HG02973 (cell line): ENCODE results near the gene RBBP4.
"Not testable (repeated sequence)": the region's sequence is repeated elsewhere in the genome, so short reads cannot be mapped to it uniquely, and the experiment has no call there.

Experiments
- ATAC-seq: cut with Tn5 transposase; IDR thresholded peaks from one replicate; pipeline ENCODE4 v1.9.1; 2021; ENCODE audit warnings: moderate library complexity; ENCODE audit not compliant: unreplicated experiment

RBBP4 gene

DNA sequence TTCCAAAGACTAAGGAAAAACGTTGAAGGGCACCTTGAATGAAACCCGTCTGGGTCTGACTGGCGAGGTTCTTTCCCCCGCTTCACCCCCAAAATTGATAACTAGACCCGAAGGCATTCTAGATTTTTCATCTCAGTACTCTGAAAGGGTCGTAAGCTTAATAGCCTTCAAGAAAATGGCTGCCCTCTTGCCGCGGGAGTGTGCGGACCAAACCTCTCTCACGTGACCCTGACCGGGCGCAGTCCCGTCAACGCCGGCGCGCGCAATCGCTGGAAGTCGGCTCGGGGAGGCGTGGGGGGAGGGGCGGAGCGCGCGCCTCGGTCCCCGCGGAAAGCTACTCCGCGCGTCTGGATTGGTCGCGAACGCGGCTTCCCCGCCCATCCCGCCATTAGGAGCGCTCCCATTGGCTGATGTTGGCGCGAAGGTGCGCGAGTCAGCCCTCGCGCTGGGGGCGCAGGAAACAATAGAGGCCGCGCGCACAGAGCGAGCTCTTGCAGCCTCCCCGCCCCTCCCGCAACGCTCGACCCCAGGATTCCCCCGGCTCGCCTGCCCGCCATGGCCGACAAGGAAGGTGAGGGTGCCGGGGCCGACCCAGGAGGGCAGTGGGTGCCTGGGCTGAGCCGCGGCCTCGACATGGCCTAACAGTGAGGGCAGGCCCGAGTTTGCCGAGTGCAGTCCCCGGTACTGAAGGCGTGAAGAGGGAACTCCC, at the start of gene RBBP4:
RBBP4 (plus strand) TSS at position 457 of the 709 bp plus-strand sequence; CDS start at position 556, 99 bp downstream.
- ATAC-seq, result peak; percentile 74

DNA sequence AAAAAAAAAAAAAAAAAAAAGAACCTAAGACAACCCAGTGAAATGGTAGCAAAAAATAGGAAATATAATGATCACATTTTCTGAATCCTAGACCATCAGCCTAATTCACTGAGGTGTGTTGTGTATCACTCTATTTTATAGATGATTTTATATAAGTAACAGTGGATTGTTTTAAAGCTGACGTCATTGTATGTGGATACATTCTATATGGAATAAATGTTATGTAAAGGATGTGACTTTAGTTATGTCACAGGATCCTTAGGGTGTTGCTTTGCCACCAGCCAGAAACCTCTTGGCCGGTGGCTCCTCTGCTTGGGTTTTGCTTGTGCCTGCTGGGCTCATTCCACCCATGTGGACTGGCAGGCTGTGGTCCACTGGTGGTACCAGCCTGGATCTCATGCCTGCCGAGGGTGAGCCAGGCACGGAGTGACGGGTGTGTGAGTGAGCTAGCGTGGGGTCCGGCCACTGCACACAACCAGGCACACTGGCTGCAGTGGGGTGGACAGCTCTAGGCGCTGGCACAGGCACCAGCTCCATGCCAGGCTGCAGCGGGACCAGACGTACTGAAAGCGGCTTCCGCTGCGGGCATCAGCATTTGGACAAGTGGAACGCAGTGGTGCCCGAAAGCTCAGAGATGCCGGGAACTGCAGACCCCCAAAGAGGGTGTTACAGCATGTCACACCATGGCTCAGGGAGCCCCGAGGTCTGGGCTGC, 45.1 kb upstream of the RBBP4 start:
- no peak for ATAC-seq

DNA sequence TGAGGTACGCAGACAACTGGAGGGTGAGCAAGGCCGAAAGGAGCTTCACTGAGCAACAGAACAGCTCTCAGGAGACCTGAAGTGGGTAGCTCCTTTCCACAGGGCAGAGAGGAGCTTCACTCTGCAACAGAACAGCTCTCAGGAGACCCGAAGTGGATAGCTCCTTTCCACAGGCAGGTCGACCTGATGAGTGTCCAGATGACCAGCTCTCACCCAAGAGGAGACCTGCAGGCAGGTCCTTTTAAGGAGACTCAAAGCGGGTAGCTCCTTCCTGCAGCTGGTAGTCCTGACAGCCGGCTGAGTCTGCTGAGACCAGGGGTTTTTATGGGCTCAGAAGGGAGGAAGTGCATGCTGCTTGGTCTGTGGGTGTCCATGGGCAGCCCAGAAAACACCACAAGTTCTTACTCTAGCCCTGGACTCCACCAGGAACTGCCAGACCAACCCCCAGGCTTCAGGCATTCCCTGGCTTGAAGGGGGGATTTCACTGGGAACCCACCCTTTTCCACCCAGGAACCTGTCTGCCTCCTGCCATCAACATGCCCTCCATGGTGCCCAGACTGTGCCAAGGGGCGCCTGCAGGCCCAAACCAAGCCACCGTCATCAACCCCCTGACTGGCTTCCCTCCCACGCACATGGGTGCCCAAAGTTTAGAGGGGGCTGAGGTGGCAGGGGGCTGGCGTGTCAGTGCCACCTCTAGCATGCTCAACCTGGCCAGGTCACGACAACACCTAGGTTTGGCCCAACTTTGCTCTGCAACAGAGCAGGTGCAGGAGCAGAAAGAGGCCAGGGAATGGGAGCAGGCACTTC, 44.2 kb upstream of the RBBP4 start:
- no peak for ATAC-seq

DNA sequence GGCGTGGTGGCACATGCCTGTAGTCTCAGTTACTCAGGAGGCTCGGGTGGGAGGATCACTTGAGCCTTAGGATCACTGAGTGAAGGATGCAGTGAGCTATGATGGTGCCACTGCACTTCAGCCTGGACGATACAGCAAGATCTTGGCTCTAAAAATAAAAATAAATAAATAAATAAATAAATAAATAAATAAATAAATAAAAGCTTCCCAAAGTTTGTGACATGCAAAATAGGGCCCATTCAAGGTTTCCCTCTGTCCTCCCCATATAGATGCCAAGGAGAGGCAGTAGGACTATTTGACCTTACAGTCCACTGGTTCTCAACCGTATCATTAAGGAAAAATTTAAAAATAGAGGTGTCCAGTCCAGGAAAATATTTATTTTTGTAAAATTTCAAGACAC, 41.8 kb upstream of the RBBP4 start:
- ATAC-seq, result no peak

DNA sequence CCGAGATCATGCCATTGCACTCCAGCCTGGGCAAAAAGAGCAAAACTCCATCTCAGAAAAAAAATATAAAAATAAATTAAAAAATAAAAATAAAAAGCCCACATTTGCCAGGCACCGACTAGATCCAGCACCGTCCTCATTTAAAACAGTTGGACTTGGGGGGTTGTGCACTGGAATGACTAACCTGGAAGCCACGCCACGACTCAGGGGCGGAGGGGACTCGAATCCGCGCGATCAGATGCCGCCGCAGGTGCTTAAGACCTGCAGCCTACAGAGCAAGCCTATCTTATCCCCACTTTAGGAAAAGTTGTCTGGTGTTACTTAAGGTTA, 39.2 kb upstream of the RBBP4 start:
- no peak for ATAC-seq

DNA sequence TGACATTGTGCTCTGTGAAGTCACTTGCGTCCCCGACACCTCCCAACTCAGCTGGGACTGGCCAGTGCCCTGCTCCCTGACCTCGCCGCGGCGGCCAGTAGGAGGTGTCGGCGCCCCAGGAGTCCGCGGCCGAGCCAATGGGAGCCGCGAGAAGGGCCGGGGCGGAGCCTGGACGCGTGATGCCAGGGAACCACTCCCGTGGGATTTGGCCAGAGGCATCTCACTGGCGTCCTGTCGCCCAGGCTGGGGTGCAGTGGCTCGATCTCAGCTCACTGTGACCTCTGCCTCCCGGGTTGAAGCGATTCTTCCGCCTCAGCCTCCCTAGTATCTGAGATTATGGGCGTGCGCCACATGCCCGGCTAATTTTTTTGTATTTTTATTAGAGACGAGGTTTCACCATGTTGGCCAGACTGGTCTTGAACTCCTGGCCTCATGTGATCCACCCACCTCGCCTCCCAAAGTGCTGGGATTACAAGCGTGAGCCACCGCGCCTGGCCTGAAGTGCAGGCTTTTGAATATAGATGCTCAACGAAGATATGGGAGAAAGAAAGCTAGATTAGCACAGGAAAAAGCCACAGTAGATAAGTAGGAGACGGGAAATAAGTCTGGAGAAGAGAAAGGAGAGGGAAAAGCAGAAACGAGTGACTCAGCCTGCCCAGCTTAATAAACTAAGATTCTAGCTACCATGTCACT, 38.7 kb upstream of the RBBP4 start:
- ATAC-seq, result peak; percentile 92

DNA sequence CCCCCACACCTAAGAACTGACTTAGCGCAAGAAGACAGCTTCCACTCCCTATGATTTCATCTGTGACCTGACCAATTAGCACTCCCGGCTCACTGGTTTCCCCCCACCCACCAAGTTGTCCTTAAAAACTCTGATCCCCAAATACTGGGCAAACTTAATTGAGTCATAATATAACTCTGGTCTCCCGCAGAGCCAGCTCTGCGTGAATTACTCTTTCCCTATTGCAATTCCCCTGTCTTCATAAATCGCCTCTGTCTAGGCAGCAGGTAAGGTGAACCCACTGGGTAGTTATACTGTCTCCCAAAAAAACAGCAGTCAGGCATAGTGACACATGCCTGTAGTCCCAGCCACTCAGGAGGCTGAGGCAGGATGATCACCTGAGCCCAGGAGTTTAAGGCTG, 37.5 kb upstream of the RBBP4 start:
- no peak for ATAC-seq

DNA sequence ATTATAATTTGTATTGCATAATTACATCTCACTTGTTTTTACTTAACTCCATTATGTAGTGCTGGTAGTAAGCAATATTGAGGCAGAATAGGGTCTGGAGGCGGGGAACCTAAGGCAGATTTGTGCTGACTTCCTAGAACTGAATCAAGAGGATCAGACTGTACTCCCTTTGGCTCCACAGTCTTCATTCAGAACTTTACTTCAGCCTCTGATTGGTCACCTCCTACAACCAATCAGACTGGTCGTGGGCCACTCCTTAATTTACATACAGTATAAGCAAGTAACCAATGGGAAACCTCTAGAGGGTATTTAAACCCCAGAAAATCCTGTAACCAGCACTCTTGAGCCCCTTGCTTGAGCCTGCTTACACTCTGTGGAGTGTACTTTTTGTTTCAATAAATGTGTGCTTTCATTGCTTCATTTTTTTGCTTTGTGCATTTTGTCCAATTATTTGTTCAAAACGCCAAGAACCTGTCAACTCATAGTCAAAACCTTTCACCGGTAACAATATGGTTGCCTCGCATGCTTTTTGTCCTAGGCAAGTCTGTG, 32.3 kb upstream of the RBBP4 start:
- no peak for ATAC-seq

DNA sequence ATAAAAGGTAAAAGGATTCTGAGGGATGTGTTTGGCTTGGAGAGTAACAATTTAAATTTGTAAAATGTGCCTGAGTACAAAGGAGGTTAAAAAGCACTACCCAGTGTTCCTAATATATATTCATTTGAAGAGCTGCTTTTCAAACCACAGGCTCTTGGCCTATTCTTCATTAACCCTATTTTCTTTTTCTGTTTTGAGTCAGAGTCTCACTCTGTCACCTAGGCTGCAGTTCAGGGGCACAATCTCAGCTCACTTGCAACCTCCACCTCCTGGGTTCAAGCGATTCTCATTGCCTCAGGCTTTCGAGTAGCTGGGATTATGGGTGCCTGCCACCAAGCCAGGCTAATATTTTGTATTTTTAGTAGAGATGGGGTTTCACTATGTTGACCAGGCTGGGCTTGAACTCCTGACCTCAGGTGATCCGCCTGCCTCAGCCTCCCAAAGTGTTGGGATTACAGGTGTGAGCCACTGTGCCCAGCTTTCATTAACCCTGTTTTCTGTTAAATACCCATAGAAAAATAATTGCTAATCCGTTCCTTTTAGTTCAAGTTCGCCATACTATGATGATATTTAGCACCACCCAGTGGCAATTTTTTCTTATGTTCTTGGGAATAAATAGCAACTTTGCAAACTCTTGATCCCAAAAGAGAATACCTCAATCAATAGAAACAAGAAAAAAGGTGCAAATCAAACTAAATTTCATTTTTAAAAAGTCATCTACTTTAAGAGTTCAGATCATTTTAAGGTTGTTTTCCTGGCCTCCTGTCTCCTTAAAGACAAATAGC, 31.1 kb upstream of the RBBP4 start:
- no peak for ATAC-seq

DNA sequence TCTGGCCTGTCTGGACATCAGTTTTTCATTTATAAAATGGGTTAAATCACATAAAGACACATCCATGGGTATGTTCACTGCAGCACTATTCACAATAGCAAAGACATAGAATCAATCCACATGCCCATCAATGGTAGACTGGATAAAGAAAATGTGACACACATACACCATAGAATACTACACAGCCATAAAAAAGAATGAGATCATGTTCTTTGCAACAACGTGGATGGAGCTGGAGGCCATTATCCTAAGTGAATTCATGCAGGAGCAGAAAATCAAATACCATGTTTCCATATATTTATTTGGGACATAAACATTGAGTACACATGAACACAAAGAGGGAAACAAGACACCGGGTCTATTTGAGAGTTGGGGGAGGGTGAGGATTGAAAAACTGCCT, 28.8 kb upstream of the RBBP4 start:
- no peak for ATAC-seq

DNA sequence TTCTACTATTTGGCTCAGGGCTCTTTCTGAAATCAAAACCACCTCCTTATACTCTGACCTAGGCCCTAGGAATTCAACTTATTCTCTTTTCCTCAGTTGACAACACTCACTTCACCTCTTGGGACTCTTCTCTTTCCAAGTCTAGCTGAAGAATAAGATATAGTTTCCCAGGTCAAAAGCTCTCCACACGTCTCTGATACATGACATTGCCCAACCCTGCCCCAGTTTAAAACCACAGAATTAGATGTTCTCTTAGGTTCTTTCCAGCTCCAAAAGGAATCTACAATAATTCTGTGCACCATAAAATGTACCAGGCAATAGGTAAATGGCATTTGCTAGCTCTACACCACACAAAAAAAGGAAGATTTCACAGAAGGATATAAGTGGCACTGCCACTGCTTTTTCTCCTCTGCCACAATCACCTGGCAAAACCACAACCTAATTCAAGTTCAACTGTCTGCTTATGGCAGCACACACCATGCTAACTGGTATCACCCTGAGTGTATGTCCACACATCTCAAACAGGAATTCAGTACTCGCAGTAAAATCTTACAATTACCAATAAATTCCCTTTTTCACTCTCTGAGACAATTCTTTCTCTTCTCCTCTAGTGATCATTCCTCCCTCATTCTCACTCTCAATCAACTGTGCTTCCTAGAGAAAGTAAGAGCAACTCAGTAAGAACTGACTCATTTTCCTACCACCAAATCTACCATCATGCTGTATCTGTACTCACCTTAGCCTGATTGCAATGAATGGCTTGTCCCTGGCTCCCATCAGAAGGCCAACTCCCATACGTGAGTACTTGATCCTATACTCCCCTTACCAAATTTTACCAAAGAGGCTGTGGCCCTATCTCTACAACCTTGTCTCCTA, 28.0 kb upstream of the RBBP4 start:
- no peak for ATAC-seq

DNA sequence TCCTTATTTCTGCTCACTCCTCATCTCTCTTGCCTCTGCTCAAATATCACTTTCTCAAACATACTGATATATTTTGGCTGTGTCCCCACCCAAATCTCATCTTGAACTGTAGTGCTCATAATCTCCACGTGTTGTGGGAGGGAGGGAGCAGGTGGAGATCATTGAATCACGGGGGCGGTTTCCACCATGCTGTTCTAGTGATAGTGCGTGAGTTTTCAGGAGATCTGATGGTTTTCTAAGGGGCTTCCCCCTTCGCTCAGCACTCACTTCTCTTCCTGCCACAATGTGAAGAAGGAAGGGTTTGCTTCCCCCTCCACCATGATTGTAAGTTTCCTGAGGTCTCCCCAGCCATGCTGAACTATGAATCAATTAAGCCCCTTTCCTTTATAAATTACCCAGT, 27.2 kb upstream of the RBBP4 start:
- ATAC-seq, result no peak

DNA sequence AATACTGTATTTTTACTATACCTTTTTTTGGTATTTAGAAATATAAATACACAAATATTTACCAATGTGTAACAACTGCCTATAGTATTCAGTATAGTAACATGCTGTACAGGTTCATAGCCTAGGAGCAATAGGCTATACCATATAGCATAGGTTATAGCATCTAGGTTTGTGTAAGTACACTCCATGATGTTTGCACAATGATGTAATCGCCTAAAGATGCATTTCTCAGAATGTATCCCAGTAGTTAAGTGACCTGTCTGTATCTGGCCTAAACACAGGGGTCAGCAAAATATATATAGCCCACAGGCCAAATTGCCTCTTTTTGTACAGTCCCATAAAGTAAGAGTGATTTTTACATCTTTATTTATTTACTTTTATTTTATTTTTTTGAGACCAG, 24.8 kb upstream of the RBBP4 start:
- no peak for ATAC-seq

DNA sequence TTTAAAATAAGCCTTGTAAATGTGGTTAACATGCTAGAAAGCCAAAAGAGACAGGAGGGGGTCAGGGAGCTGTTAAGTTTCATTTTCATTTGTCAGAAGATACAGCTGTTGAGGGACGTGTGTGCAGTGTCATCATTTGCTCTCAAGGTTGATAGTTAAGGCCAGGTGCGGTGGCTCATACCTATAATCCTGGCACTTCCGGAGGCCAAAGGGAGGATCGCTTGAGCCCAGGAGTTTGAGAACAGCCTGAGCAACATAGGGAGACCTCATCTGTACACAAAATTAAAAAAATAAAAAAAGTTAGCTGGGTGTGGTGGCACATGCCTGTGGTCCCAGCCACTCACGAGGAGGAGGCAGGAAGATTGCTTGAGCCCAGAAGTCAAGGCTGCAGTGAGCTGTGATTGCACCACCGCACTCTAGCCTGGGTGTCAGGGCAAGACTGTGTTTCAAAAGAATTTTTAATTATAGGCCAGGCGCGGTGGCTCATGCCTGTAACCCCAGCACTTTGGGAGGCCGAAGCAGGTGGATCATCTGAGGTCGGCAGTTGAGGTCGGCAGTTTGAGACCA, 23.3 kb upstream of the RBBP4 start:
- ATAC-seq, result peak; percentile 61

DNA sequence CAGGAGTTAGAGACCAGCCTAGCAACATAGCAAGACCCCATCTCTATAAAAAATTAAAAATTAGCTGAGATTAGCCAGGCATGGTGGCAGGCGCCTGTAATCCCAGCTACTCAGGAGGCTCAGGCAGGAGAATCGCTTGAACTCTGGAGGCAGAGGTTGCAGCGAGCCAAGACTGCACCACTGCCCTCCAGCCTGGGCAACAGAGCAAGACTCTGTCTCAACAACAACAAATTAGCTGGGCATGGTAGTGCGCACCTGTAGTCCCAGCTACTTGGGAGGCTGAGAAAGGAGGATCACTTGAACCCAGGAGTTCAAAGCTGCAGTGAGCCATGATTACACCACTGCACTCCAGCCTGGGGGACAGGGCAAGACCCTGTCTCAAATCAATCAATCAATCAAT, 20.8 kb upstream of the RBBP4 start:
- ATAC-seq, result not testable (repeated sequence)

DNA sequence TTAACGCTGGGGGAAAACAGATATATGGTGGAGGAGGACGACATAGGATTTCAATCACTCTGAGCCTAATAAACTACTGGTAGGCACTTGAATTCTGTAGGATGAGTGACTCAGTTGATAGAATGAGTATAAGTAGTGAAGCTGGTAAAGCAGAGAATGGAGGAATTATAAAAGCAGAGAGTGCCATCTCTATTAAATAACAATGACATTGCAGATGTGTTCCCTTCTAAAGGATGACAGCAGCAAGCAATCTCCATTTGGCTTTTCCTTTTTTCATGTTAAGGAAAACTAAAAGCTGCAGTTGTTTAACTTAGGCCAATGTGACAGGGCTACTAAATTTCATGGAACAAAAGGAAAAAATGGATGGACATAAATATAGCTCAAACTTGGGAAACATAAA, 18.2 kb upstream of the RBBP4 start:
- ATAC-seq, result no peak

DNA sequence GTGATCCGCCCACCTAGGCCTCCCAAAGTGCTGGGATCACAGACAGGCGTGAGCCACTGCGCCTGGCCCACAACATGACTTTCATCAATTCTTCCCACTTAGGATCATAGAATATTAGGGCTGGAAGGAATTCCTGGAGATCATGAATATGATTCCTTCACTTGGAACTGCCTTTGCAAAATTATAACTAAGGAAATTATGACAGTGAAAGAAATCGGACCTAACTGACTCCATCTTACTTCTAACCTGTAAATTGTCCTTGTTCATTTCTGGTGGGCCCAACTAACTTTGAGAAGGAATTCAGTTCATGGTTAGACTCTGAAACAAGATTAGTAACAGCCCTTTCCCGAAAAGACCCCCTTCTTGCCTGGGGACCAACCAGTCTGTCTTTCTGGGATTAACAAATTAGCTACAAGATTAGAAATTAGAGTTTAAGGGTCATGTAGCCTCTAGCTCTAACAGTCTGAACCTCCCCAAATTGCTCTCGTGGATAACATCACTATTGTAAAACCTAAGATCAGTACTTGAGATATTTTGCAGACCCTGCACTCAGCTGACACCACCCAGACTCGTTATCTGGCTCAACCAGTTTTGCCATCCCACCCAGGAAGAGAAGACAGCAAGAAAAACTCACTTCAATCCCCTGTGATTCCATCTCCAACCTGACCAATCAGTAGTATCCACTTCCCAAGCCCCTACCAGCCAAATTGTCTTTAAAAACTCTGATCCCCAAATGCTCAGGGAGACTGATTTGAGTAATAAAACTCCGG, 15.3 kb upstream of the RBBP4 start:
- no peak for ATAC-seq

DNA sequence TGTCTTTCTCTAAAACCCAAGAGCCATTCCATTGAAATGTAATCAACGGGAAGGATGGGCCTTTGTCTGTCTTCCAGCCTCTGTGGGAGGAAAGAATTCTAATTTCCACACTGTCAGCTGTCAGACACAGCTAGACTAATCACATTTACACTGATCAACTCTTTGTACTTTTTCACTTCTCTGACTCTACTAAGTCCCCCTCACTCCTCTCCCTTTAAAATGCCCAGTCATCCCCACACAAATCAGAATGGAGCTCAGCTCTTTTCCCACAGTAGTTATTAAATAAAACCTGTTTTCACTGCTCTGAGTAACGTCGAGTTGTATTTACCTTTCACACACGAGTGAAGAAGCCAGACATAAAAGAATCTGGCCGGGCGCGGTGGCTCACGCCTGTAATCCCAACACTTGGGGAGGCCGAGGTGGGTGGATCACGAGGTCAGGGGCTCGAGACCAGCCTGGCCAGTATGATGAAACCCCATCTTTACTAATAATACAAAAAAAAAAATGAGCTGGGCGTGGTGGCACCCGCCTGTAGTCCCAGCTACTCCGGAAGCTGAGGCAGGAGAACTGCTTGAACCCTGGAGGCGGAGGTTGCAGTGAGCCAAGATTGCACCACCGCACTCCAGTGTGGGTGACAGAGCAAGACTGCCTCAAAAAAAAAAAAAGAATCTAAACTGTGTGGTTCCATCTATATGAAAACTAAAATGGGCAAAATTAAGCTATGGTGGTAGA, 13.9 kb upstream of the RBBP4 start:
- no peak for ATAC-seq
